Body of pancreas (tissue), 4 donors: ENCODE results near the gene CDK5RAP1.

Source experiments
- CTCF ChIP-seq, 7 experiments: fragments of 450-650 bp in 4 of 7; fragments of 200-600 bp in 3 of 7; sonication (generic) in 3 of 7; IDR thresholded peaks; one replicate each; pipeline ENCODE4 v1.5.1; 2016 to 2019; ENCODE audit warnings: antibody characterized with exemption in 7 of 7
- POLR2A ChIP-seq, 3 donors: fragments of 450-650 bp; IDR thresholded peaks; one replicate each; pipeline ENCODE4 v1.6.1; 2016; ENCODE audit warnings: antibody characterized with exemption in 3 of 3, mild to moderate bottlenecking in 2 of 3

GRCh38 chr20:33401921-33402369, 626 bp upstream of the CDK5RAP1 start:
- TF ChIP-seq CTCF (IDR thresholded peaks at IDR 0.05): no peak
- TF ChIP-seq POLR2A (IDR thresholded peaks at IDR 0.05): no peak
